ENCODE data around the gene MSMB. TPM values are rescaled to one million over a fixed set of nuclear protein-coding genes. Genes with fewer than 3 reads are reported as not detected.
"Not testable (repeated sequence)": the region's sequence is repeated elsewhere in the genome, so short reads cannot be mapped to it uniquely, and the experiment has no call there.

The MSMB gene
- polyA plus RNA-seq, 10 donors: not detected

GRCh38 chr10:46070749-46071148, 24.7 kb upstream of the MSMB start:
- DNase-seq: no peak

- DNase-seq: no peak
These were observed 23.8 kb upstream of the MSMB start for GRCh38 chr10:46069771-46070463.

- DNase-seq: no peak
These were observed 22.8 kb upstream of the MSMB start for GRCh38 chr10:46068905-46069304.

- no peak for DNase-seq
These were observed 22.0 kb upstream of the MSMB start for GRCh38 chr10:46068117-46068516.

- no peak for DNase-seq
These were observed 18.3 kb upstream of the MSMB start for GRCh38 chr10:46064269-46064817.

- no peak for DNase-seq
These were observed 16.8 kb upstream of the MSMB start for GRCh38 chr10:46062723-46063428.

- DNase-seq: no peak
These were observed 14.6 kb upstream of the MSMB start for GRCh38 chr10:46060706-46061105.

GRCh38 chr10:46057927-46058326, 11.9 kb upstream of the MSMB start:
- not testable (repeated sequence) for DNase-seq

GRCh38 chr10:46057038-46057437, 11.0 kb upstream of the MSMB start:
- no peak for DNase-seq

GRCh38 chr10:46055771-46056170, 9.7 kb upstream of the MSMB start:
- DNase-seq: no peak

- DNase-seq: no peak
These were observed 7.7 kb upstream of the MSMB start for GRCh38 chr10:46053534-46054434.

GRCh38 chr10:46052791-46053375, 6.8 kb upstream of the MSMB start:
- DNase-seq: no peak

- no peak for DNase-seq
These were observed 6.2 kb upstream of the MSMB start for GRCh38 chr10:46052057-46052790.

- peak in 2 of 3 donors; percentile 2 to 36 for DNase-seq
These were observed 5.0 kb upstream of the MSMB start for GRCh38 chr10:46050941-46051623.

GRCh38 chr10:46049497-46049831, 3.4 kb upstream of the MSMB start:
- not testable (repeated sequence) for DNase-seq

- no peak for DNase-seq
These were observed 2.1 kb upstream of the MSMB start for GRCh38 chr10:46048152-46048551.

GRCh38 chr10:46042527-46042926, 3.5 kb downstream of the MSMB start:
- no peak for DNase-seq

GRCh38 chr10:46040004-46040403, 6.1 kb downstream of the MSMB start:
- DNase-seq: no peak

GRCh38 chr10:46037107-46037825, 8.8 kb downstream of the MSMB start:
- no peak for DNase-seq

Data from muscle of back (tissue), 11 donors.